Left kidney (tissue), 2 donors: ENCODE data around the gene TMIGD3. TPM values are rescaled to one million over a fixed set of nuclear protein-coding genes. Genes with fewer than 3 reads are reported as not detected.

Source experiments
- DNase-seq: peaks from one replicate; pipeline ENCODE4 v3.0.0-alpha.2; 2013
- polyA plus RNA-seq: library from polyadenylated mRNA; unstranded; fragments of 120-200 nt; gene quantifications from one replicate; pipeline ENCODE4 v1.2.1, GENCODE V29; 2013; ENCODE audit not compliant: insufficient read length

Gene TMIGD3
- polyA plus RNA-seq, 1 donor, result 0.96 TPM

- no peak for DNase-seq
Measured at GRCh38 chr1:111507411-111508201, 4.2 kb upstream of the TMIGD3 start.

DNA sequence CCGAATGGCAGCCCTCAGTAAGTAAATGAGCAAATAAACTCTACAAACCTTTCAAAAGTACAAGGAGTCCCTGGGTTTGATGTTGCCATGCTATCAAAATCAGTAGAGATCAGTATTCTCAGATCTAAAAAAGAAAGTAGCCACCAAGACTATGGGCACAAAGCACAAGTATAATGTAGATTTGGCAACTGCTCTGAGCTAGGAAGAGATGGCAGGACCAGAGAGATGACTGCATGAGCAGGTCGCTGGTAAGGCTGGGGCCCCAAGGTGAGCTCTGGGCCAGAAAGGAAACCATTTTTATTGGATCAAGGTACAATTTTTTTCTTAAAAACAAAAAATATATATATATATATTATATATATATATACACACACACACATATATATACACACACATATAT lies 3.1 kb upstream of the TMIGD3 start:
- DNase-seq, result no peak

GRCh38 chr1:111505641-111506119 lies 2.2 kb upstream of the TMIGD3 start:
- no peak for DNase-seq

GRCh38 chr1:111504097-111504496 lies 664 bp upstream of the TMIGD3 start:
- no peak for DNase-seq

DNA sequence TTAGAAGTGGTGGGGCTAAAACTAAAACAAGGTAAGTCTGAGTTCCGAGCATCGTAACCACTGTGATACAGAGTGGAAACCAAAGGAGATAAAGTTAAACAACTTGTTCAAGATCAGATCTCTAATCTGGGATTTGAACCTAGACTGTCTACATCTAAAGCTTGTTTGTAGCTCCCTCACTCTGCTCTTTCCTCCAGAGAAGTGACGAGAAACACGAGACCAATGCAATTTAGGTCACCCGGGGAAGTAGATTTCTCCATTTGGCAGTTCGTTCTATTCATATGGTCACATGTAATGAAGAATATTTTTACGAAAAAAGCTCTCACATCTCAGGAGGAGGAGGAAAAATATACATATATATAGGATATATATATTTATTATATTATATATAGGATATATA lies 1.8 kb downstream of the TMIGD3 start:
- DNase-seq, result no peak

- DNase-seq, result no peak
Measured at GRCh38 chr1:111499026-111499785, 4.2 kb downstream of the TMIGD3 start.

DNA sequence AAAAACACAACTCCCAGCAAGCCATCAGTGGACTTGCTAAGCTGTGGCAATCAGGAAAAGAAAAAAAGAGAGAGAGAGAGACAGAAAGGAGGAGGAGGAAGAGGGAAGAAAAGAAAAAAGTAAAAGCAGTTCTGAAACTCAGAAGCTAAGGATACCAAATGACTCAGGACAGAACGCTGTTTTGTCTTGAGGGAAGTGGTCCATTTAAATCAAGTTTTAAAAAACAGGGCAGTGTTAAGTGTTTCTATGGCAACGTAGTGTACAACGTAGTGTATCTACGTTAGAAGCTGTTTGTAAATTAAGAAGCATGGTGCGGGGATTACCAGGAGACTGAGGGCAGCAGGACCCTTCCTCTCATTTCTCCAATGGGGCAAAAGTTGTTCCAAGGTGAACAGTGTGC lies 5.8 kb downstream of the TMIGD3 start:
- DNase-seq, result no peak

DNA sequence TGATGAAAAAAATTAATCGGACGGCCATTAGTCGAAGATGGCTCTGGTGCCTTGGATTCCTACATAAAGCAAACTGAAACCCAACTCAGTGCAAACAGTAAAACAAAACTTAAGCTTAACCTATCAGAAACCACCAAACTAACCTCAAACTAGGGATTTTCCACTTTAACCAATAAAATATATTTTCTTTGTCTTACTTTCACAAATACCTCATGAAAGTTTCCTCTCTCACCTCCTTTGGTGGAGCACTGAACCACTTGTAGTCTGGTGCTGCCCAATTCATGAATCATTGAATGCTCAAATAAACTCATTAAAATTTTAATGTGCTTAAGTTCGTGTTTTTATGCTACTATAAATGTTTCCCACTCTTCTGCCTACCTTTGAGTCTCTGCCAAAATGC lies 7.0 kb downstream of the TMIGD3 start:
- DNase-seq, result no peak

DNA sequence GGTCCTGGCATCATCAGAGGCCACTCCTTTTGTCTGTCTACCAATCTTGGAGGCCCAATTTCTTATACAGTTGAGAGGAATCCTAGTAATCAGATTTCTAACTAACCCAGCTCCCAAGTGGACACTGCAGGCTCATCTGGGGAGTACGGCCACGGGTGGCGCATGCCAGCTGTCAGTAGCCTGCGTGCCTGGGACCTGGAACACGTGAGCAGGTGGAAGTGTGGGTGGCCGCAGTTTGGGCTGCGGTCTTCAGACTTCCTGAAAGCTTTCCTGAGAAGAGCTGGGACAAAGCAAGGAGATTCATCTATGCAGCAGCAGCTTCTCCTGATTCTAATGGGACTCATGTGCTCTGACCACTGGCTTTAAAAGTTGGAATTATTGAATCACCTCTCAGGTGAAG lies 12.4 kb downstream of the TMIGD3 start:
- DNase-seq, result no peak

DNA sequence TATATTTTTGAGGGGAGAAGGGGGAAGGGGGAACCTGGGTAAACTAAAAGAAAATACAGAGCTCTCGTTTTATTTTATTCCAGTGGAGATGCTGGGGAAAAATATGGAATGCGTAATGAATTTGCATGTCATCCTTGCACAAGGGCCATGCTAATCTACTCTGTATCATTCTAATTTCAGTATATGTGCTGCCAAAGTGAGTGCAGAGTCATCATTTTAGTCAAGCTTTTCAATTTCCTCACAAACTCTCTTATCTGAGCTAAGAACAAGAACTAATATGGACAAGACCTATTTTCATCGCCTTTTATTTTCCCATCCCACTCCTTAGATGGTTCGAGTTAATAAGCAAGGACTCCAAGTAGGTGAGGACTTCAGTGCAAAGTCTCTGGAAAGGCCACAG lies 13.2 kb downstream of the TMIGD3 start:
- DNase-seq, result no peak

DNA sequence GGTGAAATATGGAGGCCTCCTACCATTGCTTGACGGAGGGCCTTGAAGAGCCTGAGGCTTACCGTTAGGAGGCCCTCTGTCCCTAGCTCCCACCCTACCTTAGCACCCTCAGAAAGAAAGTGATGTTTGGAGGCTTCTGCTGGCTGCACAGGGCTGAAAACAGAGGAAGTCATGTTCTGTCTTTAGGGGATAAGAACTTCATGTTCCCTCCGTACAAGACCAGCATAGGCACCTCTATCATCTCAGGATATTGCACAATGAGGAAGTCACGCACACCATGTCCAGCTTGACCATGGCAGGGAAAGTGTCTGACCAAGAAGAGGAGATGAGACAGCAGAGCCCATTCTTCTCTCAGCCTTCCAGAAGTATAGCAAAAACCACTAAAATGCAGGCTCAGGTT lies 13.8 kb downstream of the TMIGD3 start:
- no peak for DNase-seq

DNA sequence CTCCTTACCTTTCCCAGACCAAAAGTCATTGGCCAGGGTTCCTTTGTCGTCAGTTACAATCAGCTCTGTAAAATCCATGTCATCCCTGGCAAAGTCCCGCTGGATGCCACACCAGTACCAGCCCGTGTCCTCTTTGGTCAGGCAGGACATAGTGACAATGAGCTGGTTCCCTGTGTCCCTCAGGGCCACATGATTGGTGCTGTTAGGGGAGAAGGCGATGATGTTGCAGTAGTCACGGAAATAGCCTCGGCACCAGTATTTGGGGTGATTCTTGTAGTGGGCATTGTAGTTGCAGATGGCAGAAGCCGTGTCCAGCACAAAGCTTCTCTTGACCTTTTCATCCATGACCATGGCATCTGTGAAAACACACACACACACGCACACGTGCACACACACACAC lies 14.8 kb downstream of the TMIGD3 start:
- DNase-seq, result no peak

GRCh38 chr1:111487133-111487532 lies 16.3 kb downstream of the TMIGD3 start:
- no peak for DNase-seq

DNA sequence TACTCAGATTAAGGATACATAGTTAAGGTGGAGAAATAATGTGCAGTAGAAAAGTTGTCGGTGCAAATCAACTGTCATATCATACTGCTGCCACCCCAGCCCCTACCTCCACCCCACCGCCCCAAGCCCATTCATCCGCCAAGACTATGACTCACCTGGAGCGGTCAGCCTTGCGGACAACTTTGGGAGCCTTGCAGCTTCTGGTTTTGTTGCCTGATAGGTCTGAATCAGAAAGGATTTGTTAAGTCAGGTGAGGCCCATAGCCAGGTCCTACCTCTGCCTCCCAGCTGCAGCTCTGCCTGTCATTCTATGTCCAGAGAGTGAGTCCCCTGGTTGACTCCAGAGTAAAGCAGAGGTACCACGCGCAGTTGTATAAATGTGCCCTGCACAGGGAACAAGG lies 17.0 kb downstream of the TMIGD3 start:
- no peak for DNase-seq

- no peak for DNase-seq
Measured at GRCh38 chr1:111484391-111485026, 18.9 kb downstream of the TMIGD3 start.

GRCh38 chr1:111483876-111484275 lies 19.6 kb downstream of the TMIGD3 start:
- no peak for DNase-seq

- DNase-seq, result no peak
Measured at GRCh38 chr1:111483166-111483565, 20.3 kb downstream of the TMIGD3 start.

DNA sequence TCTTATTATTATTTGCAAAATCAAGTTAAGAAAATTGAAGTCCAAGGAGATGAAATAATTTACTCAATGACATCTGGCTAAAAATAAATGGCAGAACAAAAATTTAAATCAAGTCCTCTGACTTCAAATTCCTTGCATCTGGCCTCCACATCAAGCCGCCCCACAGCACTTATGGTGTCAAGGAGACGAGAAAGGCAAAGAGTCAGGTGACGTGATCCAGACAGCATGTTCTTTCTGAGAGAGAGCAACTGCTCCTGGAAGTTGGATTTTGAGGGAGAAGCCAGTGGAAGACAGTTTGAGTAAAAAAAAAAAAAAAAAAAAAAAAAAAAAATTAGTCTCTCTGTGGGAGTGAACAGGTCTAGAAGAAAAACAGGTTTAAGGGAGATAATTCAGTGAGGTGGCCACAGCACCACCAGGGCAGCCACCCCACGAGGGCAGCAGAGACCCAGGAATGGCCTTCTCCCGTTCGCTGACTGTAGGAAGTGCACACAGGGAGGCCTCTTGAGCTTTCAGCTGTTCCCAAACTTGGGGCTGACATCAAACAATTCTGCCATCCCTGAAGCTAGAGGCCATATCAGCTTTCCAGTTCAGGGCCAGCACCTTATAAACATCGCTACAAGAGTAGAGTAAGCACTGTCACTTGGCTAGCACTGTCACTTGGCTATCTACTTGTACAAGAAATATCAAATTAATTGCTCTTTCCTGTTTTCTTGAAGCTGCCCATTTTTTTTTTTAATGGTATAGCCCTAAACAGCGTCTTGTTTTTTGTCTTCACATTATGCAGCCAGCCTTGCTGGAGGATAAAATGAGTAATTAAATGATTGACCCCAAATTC lies 21.8 kb downstream of the TMIGD3 start:
- peak; percentile 64 for DNase-seq

- no peak for DNase-seq
Measured at GRCh38 chr1:111480674-111481073, 22.8 kb downstream of the TMIGD3 start.

DNA sequence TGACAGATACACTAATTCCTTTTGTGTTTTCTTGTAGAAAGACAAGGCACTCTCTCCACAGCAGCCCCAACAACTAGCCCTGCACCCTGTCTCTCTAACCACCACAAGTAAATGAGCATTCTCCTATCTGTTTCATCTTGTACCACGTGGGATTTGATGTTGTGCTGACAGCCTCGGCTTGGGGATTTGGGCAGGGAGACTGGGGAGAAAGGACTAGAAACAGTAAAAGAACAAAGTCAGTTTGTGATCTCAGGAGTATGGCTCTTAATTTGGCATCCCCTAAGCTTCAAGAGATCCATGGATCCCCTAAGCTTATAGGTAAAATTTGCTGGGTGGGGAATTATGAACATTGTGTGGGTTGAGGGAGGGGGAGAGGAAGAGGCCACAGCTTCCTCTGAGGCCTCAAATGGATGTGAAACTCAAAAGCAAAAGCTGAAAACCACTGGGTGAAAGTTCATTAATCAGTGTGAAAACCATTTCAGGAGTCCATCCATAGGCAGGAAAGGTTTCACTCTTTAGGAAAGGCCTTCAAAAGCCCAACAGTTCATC lies 26.6 kb downstream of the TMIGD3 start:
- no peak for DNase-seq

- no peak for DNase-seq
Measured at GRCh38 chr1:111476214-111476613, 27.2 kb downstream of the TMIGD3 start.

- no peak for DNase-seq
Measured at GRCh38 chr1:111475701-111476100, 27.7 kb downstream of the TMIGD3 start.
